HepG2 (cell line): ENCODE results near the gene VKORC1. TPM values are rescaled to one million over a fixed set of nuclear protein-coding genes. Genes with fewer than 3 reads are reported as not detected.
A peak's percentile ranks its signal among the peaks of the same experiment; 100 is the strongest.

Source experiments
- AHDC1 ChIP-seq: sonication (generic); formaldehyde crosslinking; IDR thresholded peaks from 2 replicates; pipeline ENCODE4 v1.5.1; 2020; ENCODE audit warnings: mild to moderate bottlenecking, missing genetic modification reagents, borderline replicate concordance
- ATF6 ChIP-seq: sonication (generic); formaldehyde crosslinking; conservative IDR thresholded peaks from 2 replicates; pipeline ENCODE4 v1.4.0; 2020; ENCODE audit warnings: missing genetic modification reagents
- CERS6 ChIP-seq: sonication (generic); formaldehyde crosslinking; IDR thresholded peaks from 2 replicates; pipeline ENCODE4 v1.5.0; 2020; ENCODE audit warnings: missing genetic modification reagents
- DMTF1 ChIP-seq: sonication (generic); formaldehyde crosslinking; IDR thresholded peaks from 2 replicates; pipeline ENCODE4 v1.4.0; 2020; ENCODE audit warnings: mild to moderate bottlenecking, missing genetic modification reagents
- ETS1 ChIP-seq: sonication (generic); formaldehyde crosslinking; IDR thresholded peaks from 2 replicates; pipeline ENCODE4 v1.4.0; 2020; ENCODE audit warnings: missing genetic modification reagents
- MED13 ChIP-seq: sonication (generic); formaldehyde crosslinking; IDR thresholded peaks from 2 replicates; pipeline ENCODE4 v1.5.0; 2020; ENCODE audit warnings: missing genetic modification reagents
- SRSF1 ChIP-seq: fragments of 200-400 bp; formaldehyde crosslinking; optimal IDR thresholded peaks from 2 replicates; pipeline ENCODE3; 2017; ENCODE audit warnings: mild to moderate bottlenecking, low read depth, low read length, moderate library complexity
- ZNF432 ChIP-seq: sonication (generic); formaldehyde crosslinking; IDR thresholded peaks from 2 replicates; pipeline ENCODE4 v1.5.0; 2020; ENCODE audit warnings: missing genetic modification reagents, mild to moderate bottlenecking, borderline replicate concordance
- ZNF510 ChIP-seq: sonication (generic); formaldehyde crosslinking; IDR thresholded peaks from 2 replicates; pipeline ENCODE4 v1.4.0; 2020; ENCODE audit warnings: low read depth, mild to moderate bottlenecking, missing genetic modification reagents
- ZNF512 ChIP-seq: sonication (generic); formaldehyde crosslinking; IDR thresholded peaks from 2 replicates; pipeline ENCODE4 v1.4.0; 2020; ENCODE audit warnings: mild to moderate bottlenecking, missing genetic modification reagents
- ZNF550 ChIP-seq: sonication (generic); formaldehyde crosslinking; IDR thresholded peaks from 2 replicates; pipeline ENCODE4 v1.4.0; 2020; ENCODE audit warnings: mild to moderate bottlenecking, missing genetic modification reagents, borderline replicate concordance
- ZNF639 ChIP-seq: conservative IDR thresholded peaks from 2 replicates; pipeline ENCODE4 v1.6.1; 2018; ENCODE audit warnings: missing genetic modification reagents
- polyA plus RNA-seq, 8 experiments: library from polyadenylated mRNA; depleted of rRNA in 3 of 8; stranded (reverse) in 7 of 8; unstranded in 1 of 8; fragments of >200 nt; fragmentation: Illumina TruSeq in 4 of 8; extraction: Trizol in 4 of 8; gene quantifications; 2 replicates each; pipeline versions ENCODE4 v1.2.1 to v1.2.3, GENCODE V29; 2011 to 2016; ENCODE audit warnings: low read depth in 4 of 8, missing spikeins in 1 of 8, mixed read lengths in 1 of 8; ENCODE audit not compliant: insufficient read depth in 1 of 8
- total RNA-seq, 5 experiments: library from RNA; depleted of rRNA; stranded (reverse); fragments of >200 nt; fragmentation: Illumina TruSeq; extraction: Trizol; gene quantifications; 2 replicates each; pipeline ENCODE4 v1.2.3, GENCODE V29; 2016; ENCODE audit warnings: low read depth in 1 of 5

VKORC1 gene
- total and polyA plus RNA-seq, 2 of the 13 experiments (the other 11 are each of a cell fraction or from before 2014, with no cell fraction given): 141 to 615 TPM

- TF ChIP-seq AHDC1 (CRISPR knock-in tag) (peak; percentile 90), CERS6 (peak; percentile 92; the same call in 1 of the 2 replicates), ZNF512 (CRISPR knock-in tag) (no peak), ZNF639 (CRISPR knock-in tag) (peak; percentile 96), ZNF550 (CRISPR knock-in tag) (no peak), DMTF1 (peak; percentile 90; the same call in 1 of the 2 replicates), SRSF1 (peak; percentile 71), MED13 (CRISPR knock-in tag) (peak; percentile 87; the same call in 1 of the 2 replicates), ETS1 (CRISPR knock-in tag) (peak; percentile 98), ATF6 (CRISPR knock-in tag) (no peak), ZNF432 (CRISPR knock-in tag) (no peak), ZNF510 (CRISPR knock-in tag) (peak; percentile 74; the same call in 1 of the 2 replicates)
Observed at GRCh38 chr16:31105677-31106213, 11.1 kb upstream of the VKORC1 start (continued).
